ENCODE measurements around the gene HECTD1. TPM values are rescaled to one million over a fixed set of nuclear protein-coding genes. Genes with fewer than 3 reads are reported as not detected.
"Not testable (repeated sequence)": the region's sequence is repeated elsewhere in the genome, so short reads cannot be mapped to it uniquely, and the experiment has no call there.

The HECTD1 gene
- total RNA-seq, 1 donor, result 266 TPM

DNA sequence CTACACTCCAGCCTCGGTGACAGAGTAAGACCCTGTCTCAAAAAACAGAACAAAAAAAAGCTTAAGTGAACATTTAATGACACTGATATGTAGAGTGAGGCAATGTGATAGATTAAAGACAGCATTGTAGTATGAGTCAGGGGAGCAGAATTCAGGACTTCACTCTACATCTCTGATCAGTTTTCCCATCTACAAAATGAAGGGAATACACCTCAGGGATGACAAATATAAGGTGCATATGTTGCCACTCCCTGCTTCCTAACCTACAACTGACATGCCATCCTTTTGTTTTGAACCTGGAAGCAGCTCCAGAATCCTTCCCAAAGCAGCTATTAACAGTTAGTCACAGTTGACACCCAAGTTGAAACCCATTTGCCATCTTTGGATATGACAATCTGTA, 150.6 kb downstream of the HECTD1 start:
- no peak overlapping the region for H3K4me3 ChIP-seq (ENCODE audit: low read depth, low read length)
- no peak for DNase-seq (ENCODE audit: low read depth)
- TF ChIP-seq, protein P1, sequence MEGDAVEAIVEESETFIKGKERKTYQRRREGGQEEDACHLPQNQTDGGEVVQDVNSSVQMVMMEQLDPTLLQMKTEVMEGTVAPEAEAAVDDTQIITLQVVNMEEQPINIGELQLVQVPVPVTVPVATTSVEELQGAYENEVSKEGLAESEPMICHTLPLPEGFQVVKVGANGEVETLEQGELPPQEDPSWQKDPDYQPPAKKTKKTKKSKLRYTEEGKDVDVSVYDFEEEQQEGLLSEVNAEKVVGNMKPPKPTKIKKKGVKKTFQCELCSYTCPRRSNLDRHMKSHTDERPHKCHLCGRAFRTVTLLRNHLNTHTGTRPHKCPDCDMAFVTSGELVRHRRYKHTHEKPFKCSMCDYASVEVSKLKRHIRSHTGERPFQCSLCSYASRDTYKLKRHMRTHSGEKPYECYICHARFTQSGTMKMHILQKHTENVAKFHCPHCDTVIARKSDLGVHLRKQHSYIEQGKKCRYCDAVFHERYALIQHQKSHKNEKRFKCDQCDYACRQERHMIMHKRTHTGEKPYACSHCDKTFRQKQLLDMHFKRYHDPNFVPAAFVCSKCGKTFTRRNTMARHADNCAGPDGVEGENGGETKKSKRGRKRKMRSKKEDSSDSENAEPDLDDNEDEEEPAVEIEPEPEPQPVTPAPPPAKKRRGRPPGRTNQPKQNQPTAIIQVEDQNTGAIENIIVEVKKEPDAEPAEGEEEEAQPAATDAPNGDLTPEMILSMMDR (IDR thresholded peaks at IDR 0.05; ENCODE audit: insufficient read depth, low read length), result no peak

DNA sequence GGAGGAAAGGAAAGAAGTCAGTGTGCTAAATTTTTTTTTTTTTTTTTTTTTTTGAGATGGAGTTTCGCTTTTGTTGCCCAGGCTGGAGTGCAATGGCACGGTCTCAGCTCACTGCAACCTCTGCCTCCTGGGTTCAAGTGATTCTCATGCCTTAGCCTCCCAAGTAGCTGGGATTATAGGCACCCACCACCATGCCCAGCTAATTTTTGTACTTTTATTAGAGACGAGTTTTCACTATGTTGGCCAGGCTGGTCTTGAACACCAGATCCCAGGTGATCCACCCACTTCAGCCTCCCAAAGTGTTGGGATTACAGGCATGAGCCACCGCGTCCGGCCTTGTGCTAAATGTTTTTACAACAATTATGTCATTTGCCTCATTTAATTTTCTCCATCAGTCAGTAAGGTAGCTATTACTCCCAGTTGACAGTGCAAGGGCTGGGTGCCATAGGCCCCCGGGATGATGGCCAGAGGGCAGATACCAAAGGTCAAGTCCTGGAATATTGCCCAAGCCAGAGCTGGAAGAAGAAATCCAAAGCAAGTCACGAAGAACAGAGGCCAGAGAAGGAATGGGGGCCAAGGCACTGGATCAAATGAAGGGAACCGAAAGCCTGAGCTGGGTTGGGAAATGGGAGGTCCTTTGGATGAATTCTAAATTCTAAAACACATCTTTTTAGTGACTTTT, 154.5 kb downstream of the HECTD1 start:
- H3K4me3 ChIP-seq (ENCODE audit: low read depth, low read length), result not testable (repeated sequence)
- DNase-seq (ENCODE audit: low read depth), result peak; percentile 96

DNA sequence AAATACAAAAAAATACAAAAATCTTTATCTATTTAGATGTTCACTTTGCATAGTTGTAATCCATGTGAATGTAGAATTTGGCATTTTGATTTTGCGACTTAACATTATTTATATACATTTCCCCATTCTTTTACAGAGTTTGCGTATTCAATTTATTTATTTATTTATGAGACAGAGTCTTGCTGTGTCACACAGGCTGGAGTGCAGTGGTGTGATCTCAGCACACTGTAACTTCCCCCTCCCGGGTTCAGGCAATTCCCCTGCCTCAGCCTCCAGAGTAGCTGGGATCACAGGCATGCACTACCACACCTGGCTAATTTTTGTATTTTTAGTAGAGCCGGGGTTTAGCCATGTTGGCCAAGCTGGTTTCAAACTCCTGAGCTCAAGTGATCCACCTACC, 156.1 kb downstream of the HECTD1 start:
- no peak for DNase-seq (ENCODE audit: low read depth)
- H3K4me3 ChIP-seq (ENCODE audit: low read depth, low read length), result no peak overlapping the region
- TF ChIP-seq, protein P1 (IDR thresholded peaks at IDR 0.05; ENCODE audit: insufficient read depth, low read length), result no peak

DNA sequence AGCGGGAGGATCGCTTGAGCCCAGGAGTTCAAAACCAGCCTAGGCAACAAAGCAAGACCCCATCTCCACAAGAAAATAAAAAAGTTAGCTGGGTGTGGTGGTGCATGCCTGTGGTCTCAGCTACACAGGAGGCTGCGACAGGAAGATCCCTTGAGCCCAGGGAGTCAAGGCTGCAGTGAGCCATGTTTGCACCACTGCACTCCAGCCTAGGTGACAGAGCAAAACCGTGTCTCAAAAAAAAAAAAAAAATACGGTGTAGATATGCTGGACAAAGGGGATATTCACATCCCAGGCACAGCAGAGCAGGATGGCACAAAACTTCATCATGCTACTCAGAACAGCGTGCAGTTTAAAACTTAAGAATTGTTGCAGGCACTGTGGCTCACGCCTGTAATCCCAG, 156.6 kb downstream of the HECTD1 start:
- TF ChIP-seq, protein P1 (IDR thresholded peaks at IDR 0.05; ENCODE audit: insufficient read depth, low read length), result no peak
- DNase-seq (ENCODE audit: low read depth), result no peak
- no peak overlapping the region for H3K4me3 ChIP-seq (ENCODE audit: low read depth, low read length)

Small RNAs within 50 kb of the gene (small RNA-seq; reads per million reads assigned to genes)
- gene RF00019 (not detected), gene RNU6-541P (not detected)

Other genes starting within 250 kb of the HECTD1 start
- gene AP4S1, start 182.1 kb downstream of the HECTD1 start, total RNA-seq (ENCODE audit: low replicate concordance), result 4.2 and 7.9 TPM in 2 replicates
- gene STRN3, start 181.4 kb downstream of the HECTD1 start, total RNA-seq (ENCODE audit: low replicate concordance), result 51.1 and 67.2 TPM in 2 replicates
- 52.4 and 66.8 TPM in 2 replicates for gene HEATR5A, start 212.8 kb upstream of the HECTD1 start, total RNA-seq (ENCODE audit: low replicate concordance)
- 20.6 and 44.6 TPM in 2 replicates for gene DTD2, start 249.7 kb upstream of the HECTD1 start, total RNA-seq (ENCODE audit: low replicate concordance)

All from fibroblast of the aortic adventitia (primary cell).